ENCODE measurements around the gene FOLR1.

Gene FOLR1

DNA sequence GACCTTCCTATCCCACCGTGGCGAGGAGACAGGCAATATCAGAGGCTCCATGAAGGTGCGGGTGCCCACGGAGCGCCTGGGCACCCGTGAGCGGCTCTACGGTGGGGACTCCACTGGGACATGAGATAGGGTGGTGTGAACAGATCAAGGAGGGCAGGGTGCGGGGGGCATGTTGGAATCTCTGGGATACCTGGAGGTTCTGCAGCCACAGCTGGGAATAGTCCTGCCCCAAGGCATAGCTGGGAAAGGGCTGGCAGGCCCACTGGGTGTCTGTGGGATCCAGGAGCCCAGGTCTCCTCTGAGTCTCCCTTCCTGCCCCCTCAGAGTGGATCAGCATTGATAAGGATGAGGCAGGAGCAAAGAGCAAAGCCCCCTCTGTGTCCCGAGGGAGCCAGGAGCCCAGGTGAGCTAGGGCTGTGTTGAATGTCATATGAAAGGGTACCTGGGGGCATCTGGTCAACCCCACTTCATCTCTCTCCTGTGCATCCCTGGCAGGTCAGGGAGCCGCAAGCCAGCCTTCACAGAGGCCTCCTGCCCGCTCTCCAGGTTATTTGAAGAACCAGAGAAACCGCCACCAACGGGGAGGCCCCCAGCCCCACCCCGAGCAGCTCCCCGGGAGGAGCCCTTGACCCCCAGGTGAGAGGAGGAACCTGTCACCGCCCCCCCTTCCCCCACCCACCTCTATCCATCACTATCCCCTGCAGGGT lies 43.6 kb downstream of the FOLR1 start:
- DNase-seq (ENCODE audit: low read depth in 2 of 2), result no peak

DNA sequence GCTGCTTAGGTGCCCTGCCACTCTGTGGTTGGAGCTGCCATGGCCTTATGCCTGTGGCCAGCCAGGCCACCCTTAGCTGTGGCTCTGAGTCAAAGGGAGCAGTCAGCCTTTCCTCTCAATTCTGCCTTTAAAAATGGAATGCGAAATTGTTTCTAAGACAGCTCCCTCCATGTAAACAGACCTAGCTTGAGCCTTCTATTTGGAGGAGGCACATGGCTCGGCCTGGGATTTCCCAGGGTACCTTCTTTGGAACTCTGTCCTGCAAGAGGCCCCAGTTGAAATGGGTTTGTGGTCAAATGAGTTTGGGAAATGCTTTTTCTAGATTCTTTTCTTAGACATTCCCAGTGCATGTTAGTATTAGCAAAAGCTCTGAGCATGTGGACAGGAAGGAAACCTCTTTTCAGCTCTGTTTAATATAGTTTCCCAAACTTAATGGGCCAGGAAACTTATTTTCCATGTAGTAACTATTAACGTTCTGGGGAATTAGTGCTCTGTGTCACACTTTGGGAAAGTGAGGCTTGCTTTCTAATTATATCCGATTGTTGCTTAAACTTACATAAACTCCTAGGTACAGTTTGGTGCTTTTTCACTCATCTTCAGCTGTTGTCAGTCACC lies 44.2 kb downstream of the FOLR1 start:
- DNase-seq (ENCODE audit: low read depth in 2 of 2), result no peak

DNA sequence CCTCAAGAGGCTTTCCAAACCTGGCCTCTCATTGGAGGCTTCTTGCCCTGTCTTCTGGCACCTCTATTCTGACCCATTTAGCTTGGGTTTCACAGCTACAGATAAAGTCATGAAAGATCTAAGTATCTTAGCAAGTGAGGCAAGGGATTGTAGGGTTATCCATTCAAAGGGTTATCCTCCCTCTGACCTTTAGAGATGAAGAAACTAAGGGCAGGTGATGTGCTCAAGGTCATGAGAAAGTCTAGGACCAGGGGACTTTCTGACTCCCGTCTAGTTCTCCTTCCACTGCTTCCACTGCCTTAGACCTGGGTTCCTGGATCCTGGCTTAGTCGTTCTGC lies 44.8 kb downstream of the FOLR1 start:
- no peak for DNase-seq (ENCODE audit: low read depth in 2 of 2)

DNA sequence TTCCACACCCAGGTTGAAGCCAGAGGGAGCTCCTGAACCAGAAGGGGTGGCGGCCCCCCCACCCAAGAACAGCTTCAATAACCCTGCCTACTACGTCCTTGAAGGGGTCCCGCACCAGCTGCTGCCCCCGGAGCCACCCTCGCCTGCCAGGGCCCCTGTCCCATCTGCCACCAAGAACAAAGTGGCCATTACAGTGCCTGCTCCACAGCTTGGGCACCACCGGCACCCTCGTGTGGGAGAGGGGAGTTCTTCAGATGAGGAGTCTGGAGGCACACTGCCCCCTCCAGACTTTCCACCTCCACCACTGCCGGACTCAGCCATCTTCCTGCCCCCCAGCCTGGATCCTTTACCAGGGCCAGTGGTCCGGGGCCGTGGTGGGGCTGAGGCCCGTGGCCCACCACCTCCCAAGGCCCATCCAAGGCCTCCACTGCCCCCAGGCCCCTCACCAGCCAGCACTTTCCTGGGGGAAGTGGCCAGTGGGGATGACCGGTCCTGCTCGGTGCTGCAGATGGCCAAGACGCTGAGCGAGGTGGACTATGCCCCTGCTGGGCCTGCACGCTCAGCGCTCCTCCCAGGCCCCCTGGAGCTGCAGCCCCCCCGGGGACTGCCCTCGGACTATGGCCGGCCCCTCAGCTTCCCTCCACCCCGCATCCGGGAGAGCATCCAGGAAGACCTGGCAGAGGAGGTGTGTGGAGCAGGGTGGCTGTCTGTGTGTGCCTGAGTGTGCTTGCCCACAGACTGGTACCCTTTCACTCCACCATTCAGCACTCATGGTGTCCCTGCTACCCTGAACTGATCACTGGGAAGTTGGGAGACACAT lies 45.4 kb downstream of the FOLR1 start:
- no peak for DNase-seq (ENCODE audit: low read depth in 2 of 2)

DNA sequence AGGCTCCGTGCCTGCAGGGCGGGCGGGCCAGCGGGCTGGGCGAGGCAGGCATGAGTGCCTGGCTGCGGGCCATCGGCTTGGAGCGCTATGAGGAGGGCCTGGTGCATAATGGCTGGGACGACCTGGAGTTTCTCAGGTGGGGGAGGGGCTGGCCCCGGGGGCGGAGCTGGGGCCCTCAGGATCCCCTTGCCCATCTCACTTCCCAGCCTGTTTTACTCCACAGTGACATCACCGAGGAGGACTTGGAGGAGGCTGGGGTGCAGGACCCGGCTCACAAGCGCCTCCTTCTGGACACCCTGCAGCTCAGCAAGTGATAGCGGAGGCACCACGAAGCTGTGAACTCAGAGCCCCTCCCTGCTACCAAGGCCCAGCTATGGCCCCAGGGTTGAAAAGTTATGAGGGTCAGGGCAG lies 46.1 kb downstream of the FOLR1 start:
- peak in 1 of 2 donors; percentile 44 for DNase-seq (ENCODE audit: low read depth in 2 of 2)

DNA sequence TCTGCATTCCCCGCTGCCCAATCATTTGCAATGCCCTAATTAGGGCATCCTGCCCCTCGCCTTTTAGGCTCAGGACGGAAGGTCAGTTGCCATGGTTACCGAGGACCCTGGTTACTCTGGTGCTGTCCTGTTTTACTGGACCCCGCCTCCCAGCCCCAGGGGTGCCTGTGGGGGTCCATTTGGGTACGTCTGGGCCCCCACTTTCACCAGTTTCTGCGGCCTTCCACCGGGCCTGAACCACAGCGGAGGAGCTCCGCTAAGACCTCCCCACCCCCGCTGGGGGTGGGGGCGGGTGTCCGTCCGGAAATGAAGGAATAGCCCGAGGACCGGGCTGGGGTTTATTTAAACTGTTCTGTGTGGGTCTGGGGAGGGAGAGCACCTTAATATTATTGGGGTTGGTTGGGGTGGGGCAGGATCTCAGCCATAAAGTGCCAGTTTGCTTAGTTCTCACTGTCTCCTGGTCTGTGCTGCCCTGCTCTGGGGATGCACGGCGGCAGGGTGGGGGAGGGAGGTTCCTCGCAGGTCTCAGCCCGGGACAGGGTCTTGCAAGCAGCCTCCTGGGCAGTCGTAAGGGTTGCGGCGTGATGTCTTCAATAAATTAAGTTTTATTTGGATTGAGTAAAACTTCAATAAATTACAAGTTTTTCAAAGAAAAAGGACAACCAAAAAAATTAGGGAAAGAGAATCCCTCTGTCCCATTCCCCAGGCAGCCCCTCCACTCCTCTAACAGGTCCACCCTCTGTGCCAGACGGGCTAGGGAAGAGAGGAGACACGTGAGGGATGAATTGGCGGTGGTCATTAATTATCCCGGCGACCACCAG lies 46.8 kb downstream of the FOLR1 start:
- no peak for DNase-seq (ENCODE audit: low read depth in 2 of 2)

DNA sequence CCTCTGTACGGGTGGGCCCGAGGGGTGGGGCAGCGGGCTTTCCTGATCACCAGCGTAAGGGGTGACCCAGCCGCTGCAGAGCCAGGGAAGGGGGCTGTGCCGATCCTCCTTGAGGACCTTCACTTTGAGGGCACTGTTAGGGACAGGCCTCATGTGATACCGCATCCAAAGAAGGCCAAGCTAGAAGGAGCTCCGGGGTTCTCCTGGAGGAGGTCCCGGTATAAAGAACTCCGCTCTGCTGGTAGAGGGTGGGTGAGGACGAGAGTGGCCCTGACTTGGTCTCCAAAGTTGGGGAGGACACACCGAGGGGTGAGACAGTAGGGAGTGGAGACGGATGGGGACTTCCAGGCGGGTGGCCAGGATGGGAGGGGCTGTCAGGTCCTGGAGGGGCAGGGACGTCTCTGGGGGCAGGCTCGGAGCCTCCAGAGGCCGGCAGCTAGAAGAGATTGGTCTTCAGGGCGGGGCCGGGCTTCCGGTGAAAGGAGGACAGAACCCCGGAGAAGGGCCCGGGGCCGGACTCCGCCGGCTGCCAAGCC lies 47.4 kb downstream of the FOLR1 start:
- no peak for DNase-seq (ENCODE audit: low read depth in 2 of 2)

DNA sequence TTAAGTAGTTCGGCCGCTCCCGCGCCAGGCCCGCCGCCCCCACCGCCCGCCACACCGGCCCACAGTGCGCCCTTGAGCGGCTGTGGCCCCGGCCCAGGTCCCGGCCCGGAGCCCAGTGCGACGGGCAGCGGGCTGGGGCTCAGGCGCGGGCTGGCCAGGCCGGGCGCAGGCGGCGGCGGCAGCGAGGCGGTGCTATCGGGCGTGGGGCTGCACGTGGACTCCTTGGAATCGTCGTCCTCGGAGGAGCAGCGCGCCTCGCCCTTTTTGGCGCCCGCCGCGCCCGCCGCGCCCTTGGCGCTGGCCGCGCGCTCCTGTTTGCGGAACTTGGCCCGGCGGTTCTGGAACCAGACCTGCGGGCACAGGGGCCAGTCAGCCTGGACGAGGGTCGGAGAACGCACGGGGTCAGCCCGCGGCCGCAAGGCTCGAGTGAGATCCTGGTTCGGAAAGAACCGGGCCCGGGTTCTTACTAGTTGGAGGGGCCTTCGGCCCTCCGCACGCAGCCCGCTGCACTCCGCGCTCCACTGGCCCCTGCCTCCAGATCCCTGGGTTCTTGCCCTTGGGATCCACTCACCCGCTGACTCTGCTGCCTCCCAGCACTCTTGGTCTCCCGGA lies 48.0 kb downstream of the FOLR1 start:
- DNase-seq (ENCODE audit: low read depth in 2 of 2), result no peak

DNA sequence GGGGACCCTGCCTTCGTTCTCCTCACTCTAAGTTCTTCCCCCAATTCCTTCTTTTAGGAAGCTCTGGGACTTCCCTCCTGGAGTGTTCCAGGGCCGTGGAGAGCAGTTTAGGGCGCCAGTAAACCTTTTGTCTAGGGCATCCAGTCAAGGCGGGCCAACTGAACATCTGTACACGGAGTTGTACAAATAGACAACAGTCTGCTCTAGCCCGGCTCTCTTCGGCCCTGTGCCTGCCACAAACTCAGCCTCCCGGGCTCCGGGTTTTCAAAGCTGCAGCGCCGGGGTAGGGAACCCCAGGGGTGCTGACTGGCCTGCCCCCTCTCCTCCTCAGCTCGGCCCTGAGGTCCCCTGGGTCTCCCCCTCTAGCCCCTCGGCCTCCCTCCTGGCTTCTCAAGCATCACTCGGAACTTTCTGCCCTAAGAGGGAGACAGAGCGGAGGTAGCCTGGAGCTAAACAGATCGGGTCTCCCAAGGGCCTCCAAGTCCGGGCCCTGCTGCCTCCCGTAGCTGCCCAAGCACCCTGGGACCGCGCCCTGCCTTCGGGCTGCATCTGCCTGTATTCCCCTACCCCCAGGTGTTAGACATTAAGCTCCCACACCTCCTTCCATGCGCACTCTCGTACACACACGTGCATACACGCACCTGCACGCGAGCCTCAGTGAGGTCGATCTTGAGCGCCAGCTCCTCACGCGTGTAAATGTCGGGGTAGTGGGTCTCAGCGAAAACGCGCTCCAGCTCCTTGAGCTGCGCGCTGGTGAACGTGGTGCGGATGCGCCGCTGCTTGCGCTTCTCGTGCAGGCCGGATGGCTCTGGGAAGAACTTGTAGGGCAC lies 48.7 kb downstream of the FOLR1 start:
- DNase-seq (ENCODE audit: low read depth in 2 of 2), result no peak

DNA sequence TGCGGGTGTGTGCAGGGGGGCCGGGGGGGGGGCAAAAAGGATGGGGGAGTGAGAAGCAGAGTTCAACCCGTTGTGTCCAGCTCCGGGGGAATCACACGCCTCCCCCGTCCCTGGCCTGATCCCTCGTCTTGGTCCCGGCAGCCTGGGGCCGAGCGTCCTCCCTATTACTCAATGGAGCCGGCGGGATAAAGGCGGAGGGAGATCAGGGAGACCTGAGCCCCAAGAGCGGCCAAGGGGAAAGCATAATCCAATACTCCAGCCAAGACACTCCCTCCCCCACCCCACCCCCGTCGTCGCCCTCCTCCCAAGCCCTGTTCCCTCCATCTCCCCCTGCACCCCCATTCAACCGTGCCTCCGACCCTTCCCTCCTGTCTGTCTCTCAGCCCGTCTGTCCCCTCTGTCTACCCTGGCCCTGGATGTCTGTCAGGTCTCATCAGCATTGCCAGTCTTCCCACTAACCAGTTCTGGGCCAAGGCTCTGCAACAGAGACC lies 49.4 kb downstream of the FOLR1 start:
- no peak for DNase-seq (ENCODE audit: low read depth in 2 of 2)

DNA sequence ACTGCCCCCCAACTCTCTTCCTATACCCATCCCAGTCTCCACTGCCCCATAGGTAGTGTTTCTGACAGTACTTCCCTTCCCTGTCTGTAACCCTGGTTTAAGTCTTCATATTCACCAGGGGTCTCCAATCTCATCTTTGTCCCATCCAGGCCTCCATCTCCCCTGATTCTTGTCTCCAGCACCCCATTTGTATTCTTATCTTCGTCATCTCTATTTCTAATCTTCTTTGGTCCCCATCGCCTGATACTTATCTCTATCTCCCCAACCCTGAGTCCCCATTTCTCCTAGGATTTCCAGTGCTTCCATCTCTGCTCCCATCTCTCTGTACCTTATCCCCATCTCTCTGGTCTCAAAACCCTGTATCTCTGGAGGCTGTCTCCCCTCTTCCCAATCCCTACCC lies 50.2 kb downstream of the FOLR1 start:
- no peak for DNase-seq (ENCODE audit: low read depth in 2 of 2)

DNA sequence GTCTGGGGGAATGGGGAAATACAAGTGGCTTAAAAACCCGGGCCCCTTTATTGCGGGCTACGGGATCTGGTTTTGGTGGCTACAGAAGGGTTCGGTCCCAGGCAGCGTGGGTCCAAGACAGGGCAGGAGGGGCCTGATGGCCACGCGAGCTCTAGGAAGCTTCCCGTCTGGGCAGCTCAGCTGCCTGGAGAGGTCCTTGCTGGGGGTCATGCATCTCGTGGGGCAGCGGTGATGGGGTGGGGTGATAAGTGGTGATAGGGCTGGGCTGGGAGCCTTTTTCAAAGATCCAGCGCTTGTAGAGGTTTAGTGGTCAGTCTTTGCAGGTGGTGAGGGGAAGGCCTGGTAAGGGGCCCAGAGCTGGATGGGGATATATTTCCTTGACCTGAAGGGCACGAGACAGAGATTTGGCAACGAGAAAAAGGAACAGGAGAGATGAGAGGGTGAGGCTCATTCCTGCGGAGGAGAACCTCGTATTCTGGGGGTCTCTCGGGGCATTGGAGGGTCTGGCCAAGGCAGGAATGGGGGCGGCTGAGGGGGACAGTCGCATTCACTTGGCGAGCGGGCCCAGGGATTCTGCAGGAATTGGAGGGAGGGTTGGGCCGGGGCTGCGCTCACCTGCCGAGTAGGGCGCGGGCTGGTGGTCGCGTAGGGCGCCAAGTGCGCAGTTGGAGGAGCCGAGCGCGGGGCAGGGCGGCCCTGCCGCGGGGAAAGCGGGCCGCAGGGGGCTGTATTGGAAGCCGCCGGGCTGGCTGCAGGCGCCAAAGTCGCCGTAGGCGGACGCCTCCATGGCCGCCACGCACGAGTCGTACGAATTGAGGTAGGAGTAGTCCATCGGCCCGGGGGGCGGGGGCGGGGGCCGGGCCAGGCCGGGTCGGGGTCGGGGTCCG lies 51.5 kb downstream of the FOLR1 start:
- DNase-seq (ENCODE audit: low read depth in 2 of 2), result no peak

DNA sequence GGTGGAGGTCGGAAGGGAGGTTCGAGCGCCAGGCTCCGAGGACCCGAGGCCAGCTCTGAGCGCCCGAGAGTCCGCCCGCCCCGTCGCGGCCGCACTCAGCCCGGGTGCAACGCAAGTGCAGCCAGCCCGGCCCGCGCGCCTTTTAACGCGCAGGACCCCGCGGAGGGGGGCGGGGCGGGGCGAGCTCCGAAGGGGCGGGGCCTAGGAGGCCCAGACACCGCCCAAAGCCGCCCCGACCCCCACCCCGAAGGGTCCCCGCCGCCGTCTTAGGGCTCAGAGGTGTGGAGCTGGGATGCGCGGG lies 52.1 kb downstream of the FOLR1 start, which contains the start of gene PHOX2A:
Gene PHOX2A (minus strand): TSS at position 117 of the 301 bp plus-strand sequence. CDS start 172 bp downstream, outside the sequence.
- no peak for DNase-seq (ENCODE audit: low read depth in 2 of 2)

DNA sequence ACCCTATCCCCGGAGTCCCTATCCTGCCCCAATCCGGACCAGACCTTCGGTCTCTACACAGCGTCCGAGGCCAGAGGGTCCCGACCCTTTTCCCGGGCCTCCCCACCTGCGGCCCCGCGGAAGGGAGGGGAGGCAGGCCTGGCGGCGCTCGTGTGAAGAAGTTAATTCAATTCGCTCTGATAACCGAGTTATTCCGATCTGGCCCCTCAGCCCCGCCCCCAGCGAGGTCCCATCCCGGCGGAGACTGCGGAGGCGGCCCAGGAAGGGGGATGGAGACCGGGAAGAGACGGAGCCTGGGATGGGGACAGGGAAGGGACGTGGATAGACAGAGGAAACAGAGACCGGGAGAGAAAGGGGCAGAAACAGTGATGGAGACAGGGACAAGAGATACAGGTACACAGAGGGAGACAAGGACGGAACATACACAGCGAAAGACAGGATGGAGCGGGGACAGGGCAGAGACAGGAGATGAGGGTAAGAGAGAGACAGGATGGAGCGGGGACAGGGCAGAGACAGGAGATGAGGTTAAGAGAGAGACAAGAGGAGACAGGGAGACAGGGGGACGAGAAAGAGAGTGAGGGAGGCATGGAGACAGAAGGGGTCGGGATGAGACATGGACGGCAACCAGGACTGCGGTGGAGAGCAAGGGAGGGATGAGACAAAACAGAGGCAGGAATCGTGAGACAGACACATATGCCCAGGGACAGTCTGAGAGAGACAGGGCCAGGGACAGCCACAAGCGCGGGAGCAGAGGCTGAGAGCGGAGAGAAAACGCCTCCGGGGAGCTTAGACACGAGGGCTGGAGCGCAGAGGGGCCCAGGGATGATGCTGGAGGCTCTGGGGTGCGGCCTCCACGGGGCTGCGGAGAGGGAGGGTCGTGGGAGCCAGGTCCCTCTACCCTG lies 52.7 kb downstream of the FOLR1 start:
- DNase-seq (ENCODE audit: low read depth in 2 of 2), result no peak

DNA sequence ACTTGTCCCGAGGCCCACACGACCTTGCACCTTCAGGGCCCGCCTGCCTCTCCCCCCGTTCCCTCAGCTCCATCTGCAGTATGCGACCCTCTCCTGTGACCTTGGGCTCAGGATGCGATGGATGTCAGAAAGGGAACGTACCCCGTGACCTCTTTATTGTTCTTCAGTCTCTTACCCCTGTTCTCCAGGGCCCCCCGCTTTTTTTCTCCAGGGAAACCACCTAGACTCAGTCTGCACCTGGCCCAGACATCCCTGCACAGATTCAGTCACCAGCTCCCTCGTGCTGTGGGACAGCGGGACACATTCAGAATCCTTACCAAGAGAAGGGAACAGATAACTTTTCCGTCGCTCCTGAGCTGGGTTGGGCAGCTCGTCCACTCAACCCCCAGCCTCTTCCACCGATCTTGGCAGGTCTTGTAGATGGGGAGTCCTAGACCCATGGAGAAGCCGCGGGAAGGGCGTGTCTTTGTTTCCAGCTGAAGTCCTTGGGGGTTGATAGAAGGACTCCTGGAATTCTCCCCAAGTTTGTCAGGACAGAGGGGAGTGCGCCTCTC lies 53.4 kb downstream of the FOLR1 start:
- DNase-seq (ENCODE audit: low read depth in 2 of 2), result no peak

Data from stimulated activated CD4-positive, alpha-beta T cell treated with anti-CD3 and anti-CD28 coated beads, Interleukin-15, amount 100 ng/mL, for 48 hours (primary cell).